ENCODE results near the gene RTN4. TPM values are rescaled to one million over a fixed set of nuclear protein-coding genes. Genes with fewer than 3 reads are reported as not detected.

Gene RTN4
- total and polyA plus RNA-seq, 2 of the 4 experiments (the other 2 are of a cell fraction): 77.8 to 588 TPM

DNA sequence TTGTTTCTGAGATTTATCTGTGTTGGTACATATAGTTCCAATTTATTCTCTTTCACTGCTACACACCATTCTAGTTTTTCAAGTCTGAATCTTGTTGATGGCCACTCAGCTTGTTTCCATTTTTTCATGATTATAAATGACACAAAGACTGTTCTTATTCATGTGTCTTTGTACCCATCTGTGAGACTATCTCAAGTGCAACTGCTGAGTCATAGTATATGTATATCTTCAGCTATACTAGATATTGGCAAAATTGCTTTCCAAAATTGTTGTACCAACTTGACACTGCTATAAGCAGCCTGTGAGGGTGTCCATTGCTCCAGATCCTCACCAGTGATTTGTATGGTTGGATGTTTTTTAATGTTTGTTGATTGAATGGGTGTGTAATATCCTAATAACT is 37.2 kb upstream of the RTN4 start:
- in situ Hi-C loops (cut with MboI; ENCODE audit: low sequenced_read_pairs) (no loop called here), intact Hi-C loops (cut with micrococcal nuclease) (no loop called here), dilution Hi-C loops (cut with HindIII; ENCODE audit: low sequenced_read_pairs, unreplicated experiment) (no loop called here)
- Histone ChIP-seq H3K4me2 (ENCODE audit: low read depth, low read length) (peak overlapping the region; percentile 33; the same call in 1 of the 2 replicates), H3K27me3 (ENCODE audit: control insufficient read depth, insufficient read depth, low read length) (no peaks in the 10 kb centered on the region), H3K4ac (ENCODE audit: low read depth, low read length) (0 out of 2 replicates have a peak overlapping the region, but pooled peaks have one; percentile 42), H2BK5ac (ENCODE audit: low read depth, low read length, poor library complexity, severe bottlenecking) (peak overlapping the region; percentile 21), H3K23ac (ENCODE audit: low read depth, low read length) (peak overlapping the region; percentile 66; the same call in 1 of the 2 replicates), H3K4me1 (ENCODE audit: control insufficient read depth, insufficient read depth, low read length) (peaks cover 9% of the 10 kb centered on the region), H3K4me3 (ENCODE audit: insufficient read depth, low read depth, low read length) (no peak overlapping the region), H3K18ac (ENCODE audit: low read depth, low read length) (peak overlapping the region; percentile 75; the same call in 1 of the 2 replicates), H2BK15ac (ENCODE audit: low read depth, low read length) (peak overlapping the region; percentile 63; the same call in 2 of the 3 replicates), H3K9me3 (ENCODE audit: control insufficient read depth, insufficient read depth, low read length) (no peaks in the 10 kb centered on the region), H2BK20ac (ENCODE audit: low read depth, low read length) (peak overlapping the region; percentile 68; the same call in 1 of the 2 replicates), H2BK120ac (ENCODE audit: low read depth, low read length) (peak overlapping the region; percentile 57; the same call in 1 of the 2 replicates), H3K36me3 (ENCODE audit: control insufficient read depth, insufficient read depth, low read length) (no peaks in the 10 kb centered on the region), H3K9ac (ENCODE audit: low read depth, low read length) (no peak overlapping the region), H4K8ac (ENCODE audit: low read depth in 2 of 2, low read length in 2 of 2) (no peak overlapping the region; a peak in 1 of 4 replicates), H2AK9ac (replicated peaks; ENCODE audit: low read depth, low read length, poor library complexity) (no peak overlapping the region), H3K9me1 (ENCODE audit: insufficient read depth, low read length) (no peaks in the 10 kb centered on the region), H3K27ac (ENCODE audit: insufficient read depth, low read length) (no peak overlapping the region), H4K20me1 (ENCODE audit: insufficient read depth, low read length) (no peaks in the 10 kb centered on the region), H3K56ac (ENCODE audit: extremely low read depth, insufficient read depth, low read length) (no peak overlapping the region), H3K79me1 (ENCODE audit: low read depth in 1 of 2, low read length in 2 of 2) (peaks cover 0 to 8% of the 10 kb centered on the region in 2 experiments; a peak in 1 of 4 replicates), H3K14ac (replicated peaks; ENCODE audit: low read depth, low read length) (no peak overlapping the region), H2AFZ (replicated peaks; ENCODE audit: low read length, poor library complexity) (no peak overlapping the region), H4K91ac (ENCODE audit: insufficient read depth, low read depth, low read length) (no peak overlapping the region), H4K5ac (ENCODE audit: low read depth, low read length) (peak overlapping the region; percentile 73; the same call in 1 of the 2 replicates), H2AK5ac (ENCODE audit: low read depth, low read length) (no peak overlapping the region)
- BruUV-seq (replicated peaks): no TSS peak
- ChIA-PET CTCF (no interaction called here), POLR2A (ENCODE audit: unreplicated experiment) (no interaction called here)
- ATAC-seq (ENCODE audit: low read depth) (peak; percentile 33), DNase-seq (no peak)
- TF ChIP-seq MXI1 (IDR thresholded peaks at IDR 0.05; ENCODE audit: borderline replicate concordance, low read depth, low read length) (no peak), NFE2L2 (IDR thresholded peaks at IDR 0.05; ENCODE audit: low read depth, low read length) (peak; percentile 88), MAFK (IDR thresholded peaks at IDR 0.05; ENCODE audit: low read depth, low read length) (peak; percentile 57), SMC3 (IDR thresholded peaks at IDR 0.05; ENCODE audit: low read depth, low read length) (no peak)
- TF ChIP-seq, protein P1, sequence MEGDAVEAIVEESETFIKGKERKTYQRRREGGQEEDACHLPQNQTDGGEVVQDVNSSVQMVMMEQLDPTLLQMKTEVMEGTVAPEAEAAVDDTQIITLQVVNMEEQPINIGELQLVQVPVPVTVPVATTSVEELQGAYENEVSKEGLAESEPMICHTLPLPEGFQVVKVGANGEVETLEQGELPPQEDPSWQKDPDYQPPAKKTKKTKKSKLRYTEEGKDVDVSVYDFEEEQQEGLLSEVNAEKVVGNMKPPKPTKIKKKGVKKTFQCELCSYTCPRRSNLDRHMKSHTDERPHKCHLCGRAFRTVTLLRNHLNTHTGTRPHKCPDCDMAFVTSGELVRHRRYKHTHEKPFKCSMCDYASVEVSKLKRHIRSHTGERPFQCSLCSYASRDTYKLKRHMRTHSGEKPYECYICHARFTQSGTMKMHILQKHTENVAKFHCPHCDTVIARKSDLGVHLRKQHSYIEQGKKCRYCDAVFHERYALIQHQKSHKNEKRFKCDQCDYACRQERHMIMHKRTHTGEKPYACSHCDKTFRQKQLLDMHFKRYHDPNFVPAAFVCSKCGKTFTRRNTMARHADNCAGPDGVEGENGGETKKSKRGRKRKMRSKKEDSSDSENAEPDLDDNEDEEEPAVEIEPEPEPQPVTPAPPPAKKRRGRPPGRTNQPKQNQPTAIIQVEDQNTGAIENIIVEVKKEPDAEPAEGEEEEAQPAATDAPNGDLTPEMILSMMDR (conservative IDR thresholded peaks at IDR 0.05; ENCODE audit: low read depth, low read length): no peak
